ENCODE results near the gene POU3F3.
A peak's percentile ranks its signal among the peaks of the same experiment; 100 is the strongest.

Gene POU3F3

GRCh38 chr2:104847586-104848160, 6.2 kb upstream of the POU3F3 start:
- DNase-seq, result no peak

GRCh38 chr2:104848526-104848925, 5.4 kb upstream of the POU3F3 start:
- no peak for DNase-seq

GRCh38 chr2:104849101-104849500, 4.8 kb upstream of the POU3F3 start:
- no peak for DNase-seq

DNA sequence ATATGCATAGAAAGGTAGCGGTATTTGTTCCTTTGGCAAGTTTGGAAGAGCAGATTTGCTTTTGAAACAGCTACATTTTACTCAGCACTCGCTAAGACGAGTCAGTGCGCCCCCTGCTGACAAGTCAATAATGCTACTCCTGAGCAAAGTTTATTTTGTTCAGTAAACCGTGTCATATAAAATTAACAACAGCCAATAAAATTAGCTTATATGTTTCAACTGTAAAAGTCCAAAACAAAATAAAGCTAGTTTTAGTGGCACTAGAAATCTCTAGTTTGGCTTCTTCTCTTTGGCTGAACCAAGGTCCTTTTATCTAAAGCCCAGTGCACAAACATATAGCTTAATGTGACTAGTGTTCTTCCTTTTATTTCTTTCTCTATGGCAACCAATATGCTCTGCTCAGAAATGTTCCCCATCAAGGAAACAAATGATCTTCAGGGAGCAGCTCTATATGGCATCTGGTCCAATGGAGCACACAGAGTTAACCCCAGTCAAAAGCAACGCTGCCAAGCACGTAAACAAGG, 4.2 kb upstream of the POU3F3 start:
- DNase-seq, result peak; percentile 48

GRCh38 chr2:104850361-104851290, 3.3 kb upstream of the POU3F3 start:
- DNase-seq, result no peak

DNA sequence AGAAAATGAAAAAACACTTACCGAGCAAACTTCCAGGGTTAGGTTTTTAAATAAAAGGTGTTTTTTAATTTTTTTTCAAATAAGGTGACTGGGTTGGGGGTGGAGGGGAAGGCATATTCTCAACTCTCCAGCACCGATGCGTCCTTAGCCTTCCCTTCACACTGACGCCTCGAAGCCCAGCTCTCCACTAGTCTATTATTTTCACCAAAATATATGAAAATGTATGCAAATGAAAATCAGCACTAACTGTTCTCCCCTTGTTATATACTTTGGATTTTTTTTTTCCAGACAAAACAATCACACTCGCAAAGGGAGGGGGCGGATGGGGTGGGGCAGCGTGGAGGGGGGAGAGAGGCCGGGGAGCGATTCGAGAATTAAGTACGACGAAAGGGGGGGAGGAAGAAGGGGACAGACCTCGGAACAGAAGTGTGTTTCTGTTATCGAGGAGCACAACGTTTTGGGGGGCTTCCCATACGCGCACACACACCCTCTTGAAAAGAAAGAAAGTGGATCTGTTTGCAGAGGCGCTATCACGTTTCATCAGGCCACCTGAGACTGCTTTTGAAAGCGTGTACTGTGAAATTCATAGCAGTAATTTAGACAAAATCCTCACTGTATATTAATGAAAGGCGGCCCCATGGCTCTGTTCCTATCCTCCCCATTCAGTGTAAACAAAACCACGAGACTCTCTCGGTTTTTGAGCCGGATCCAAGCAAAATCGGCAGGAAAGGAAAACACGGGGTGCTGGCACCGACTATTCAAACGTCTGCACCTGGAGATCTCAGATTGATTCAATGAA, 2.4 kb upstream of the POU3F3 start:
- no peak for DNase-seq

- DNase-seq, result no peak
Observed at GRCh38 chr2:104852090-104852666, 1.7 kb upstream of the POU3F3 start.

DNA sequence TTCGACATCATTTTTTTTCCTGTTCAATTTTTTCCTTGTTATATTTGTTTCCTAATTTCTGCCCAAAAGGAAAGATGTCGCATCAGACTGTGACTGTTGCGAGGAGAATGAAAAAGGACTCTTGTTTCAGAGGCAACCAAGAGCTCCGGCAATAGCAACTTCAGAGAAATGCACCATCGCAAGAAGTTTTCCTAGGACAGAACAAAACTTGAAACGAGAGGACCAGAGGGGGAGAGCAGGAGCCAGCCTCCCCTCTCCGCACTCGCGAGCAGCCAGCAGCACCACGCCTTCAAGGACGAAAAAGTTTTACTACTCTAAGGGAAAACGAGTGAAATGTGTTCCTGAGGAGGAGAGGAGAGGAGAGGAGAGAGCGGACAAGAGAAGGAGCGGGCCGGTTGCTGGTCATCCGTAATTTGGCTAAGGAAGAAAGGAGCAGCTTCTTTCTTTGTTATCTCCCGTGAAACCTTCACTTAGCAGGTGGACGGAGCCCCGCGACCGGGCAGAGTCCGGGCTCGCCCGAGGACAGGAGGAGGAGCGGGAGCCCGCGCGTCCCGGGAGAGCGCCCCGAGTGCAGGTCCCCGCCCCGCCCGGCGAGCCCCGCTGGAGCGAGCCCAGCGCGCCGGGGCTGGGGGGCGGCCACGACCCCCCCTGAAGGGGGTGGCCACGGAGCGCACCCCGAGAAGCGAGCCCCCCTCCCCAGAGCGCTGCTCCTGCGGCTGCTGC, 744 bp downstream of the POU3F3 start:
- DNase-seq, result no peak

DNA sequence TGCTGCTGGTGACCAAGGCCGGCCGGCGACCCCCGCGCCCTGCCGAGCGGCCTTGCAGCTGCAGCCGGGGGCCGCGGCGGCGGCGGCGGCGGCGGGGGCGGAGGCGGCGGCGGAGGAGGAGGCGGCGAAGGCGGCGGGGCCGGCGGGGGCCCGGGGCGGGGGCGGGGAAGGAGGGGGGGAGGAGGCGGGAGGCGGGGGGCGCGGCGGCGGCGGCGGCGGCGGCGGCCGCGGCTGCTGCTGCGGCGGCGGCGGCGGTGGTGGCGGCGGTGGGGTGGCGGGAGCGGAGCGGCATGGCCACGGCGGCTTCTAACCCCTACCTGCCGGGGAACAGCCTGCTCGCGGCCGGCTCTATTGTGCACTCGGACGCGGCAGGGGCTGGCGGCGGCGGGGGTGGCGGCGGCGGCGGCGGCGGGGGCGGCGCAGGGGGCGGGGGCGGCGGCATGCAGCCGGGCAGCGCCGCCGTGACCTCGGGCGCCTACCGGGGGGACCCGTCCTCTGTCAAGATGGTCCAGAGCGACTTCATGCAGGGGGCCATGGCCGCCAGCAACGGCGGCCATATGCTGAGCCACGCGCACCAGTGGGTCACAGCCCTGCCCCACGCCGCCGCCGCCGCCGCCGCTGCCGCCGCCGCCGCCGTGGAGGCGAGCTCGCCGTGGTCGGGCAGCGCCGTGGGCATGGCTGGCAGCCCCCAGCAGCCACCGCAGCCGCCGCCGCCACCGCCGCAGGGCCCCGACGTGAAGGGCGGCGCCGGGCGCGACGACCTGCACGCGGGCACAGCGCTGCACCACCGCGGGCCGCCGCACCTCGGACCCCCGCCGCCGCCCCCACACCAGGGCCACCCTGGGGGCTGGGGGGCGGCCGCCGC, 1.5 kb downstream of the POU3F3 start:
- DNase-seq, result no peak

- DNase-seq, result no peak
Observed at GRCh38 chr2:104856086-104856972, 2.4 kb downstream of the POU3F3 start.

DNA sequence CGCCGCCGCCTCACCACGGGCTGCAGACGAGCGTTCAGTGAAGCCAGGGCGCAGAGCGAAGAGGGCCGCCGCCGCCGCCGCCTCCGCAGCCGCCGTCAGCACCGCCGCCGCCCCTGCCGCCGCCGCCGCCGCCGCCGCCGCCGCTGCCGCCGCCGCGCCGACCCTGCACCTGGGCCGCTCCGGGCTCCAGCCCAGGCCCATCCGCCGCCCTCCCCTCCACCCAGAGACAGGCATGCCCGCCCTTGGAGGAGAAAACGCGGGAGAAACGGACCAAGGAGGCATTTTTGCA, 3.0 kb downstream of the POU3F3 start:
- no peak for DNase-seq

DNA sequence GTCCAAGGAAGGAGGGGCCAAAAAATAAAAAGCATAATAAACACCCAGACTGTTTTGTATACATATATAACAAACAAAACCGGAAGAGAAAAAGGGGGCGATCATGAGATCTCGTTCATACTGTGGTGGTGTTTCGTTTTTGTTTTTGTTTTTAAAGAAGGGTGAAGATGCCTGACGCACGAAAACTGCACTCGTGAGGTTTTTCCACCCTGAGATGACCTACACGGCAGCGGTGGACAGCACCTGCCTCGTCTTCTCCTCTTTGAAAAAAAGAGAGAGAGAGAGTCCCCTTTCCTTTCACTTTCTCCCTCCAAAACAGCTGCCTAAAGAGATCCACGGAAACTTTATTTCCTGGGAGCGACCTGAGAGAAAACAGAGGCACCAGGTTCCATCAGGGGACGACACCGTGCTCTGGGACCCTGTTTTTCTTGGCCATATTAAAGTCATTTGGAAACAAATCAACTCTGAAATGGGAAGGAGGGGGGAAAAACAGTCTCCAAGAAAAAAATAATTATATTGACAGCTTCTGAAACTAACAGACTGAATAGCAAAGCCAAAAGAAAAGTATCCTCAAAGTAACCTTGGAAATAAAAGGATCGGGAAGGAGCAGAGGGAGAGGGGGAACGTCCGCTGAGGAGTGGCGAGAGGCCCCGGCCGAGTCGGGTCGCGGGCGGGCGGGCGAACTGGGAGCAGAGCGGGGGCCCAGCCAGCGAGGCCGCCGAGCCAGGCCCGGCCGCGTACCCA, 3.5 kb downstream of the POU3F3 start:
- DNase-seq, result no peak

- no peak for DNase-seq
Observed at GRCh38 chr2:104858006-104858978, 4.4 kb downstream of the POU3F3 start.

DNA sequence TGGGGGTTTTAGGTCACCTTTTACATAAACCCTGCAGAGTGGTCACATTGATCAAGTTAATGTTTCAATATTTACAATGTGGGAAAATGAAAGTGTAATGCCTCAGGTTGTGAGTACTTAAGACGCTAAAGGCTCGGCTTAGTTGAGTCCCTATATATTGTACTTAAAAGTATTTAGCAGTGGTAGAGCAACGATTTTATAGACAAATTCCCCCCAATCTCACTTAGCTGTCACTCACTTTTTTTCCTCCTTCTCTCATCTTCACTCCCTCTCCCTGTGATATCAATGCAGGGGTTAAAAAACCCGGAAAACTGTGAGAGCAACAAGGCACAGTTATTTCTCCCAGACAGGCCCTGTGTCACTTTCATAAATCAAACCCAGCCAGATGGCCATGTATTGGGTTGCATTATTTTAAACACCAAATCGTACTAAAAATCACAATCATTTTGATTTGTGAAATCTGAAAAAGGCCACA, 5.4 kb downstream of the POU3F3 start:
- DNase-seq, result no peak

DNA sequence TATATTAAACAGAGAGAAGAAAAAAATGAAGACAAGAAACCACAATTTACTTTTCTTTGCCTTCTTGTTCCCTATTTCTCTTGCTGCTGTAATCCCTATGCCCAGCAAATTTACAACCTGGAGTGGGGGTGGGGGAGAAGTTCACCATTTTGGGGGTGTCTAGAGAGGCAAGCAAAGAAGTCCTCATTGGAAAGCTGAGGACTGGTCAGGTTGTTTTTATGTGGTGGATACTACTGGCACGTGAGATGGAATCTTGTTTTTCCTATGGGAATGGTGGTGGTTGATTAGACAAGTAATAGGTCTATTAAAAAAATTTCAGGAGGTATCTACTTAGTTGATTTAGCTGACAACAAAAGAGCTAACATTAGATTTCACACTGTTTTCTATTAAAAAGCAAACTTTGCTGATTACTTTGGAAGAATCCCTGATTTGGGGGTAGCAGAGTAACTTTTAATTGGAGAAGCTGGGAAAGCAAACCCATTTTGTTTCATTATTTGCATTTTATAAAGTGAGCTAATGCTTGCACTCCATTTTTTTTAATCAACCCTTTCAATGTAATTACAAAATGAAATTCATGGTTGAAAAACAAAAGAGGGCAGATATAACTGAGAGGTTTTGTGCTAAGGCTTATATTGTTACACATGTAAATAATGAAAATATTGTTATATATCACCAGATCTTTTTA, 6.0 kb downstream of the POU3F3 start:
- no peak for DNase-seq

GRCh38 chr2:104860451-104860790, 6.5 kb downstream of the POU3F3 start:
- DNase-seq, result no peak

DNA sequence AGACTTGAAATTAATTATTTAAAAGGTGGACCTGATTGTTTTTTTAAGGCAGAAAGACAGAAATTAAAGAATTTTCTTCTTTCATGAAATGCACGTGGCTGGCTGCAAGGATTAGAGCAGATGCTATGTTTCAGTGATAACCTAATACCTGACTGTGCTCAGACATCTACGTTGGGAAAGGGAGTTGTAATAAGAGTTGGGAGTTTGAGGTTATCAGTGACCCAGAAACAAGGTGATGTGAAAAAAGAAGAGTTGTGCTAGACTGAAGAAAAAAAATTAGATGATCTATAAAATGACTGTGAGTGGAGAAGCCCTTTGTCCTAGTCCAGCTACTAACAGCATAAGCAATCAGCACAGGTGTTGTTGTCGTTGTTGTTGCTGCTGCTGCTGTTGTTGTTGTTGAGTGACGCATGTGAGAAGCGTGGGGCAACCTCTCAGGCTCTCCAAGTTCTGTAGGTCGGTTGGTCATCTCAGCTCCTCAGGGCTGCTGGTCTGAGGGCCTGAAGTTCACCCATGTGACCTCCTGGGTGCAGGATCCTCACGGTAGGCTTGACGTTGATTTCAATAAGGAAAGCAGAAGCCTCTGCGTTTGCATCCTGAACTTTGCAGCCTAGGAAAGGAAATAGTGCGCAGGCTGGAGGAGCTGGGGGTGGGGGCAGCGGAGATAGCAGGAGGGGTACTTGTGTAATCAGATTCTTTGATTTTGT, 7.6 kb downstream of the POU3F3 start:
- DNase-seq, result no peak

All from kidney glomerular epithelial cell (primary cell).